Inferior parietal cortex (tissue), 1 donor: ENCODE data around the gene STAT4.
A peak's percentile ranks its signal among the peaks of the same experiment; 100 is the strongest.

Source experiments
- DNase-seq: peaks from one replicate; pipeline ENCODE4 v3.0.0-alpha.2; 2016; ENCODE audit errors: extremely low spot score

The STAT4 gene

GRCh38 chr2:191086706-191087105, 64.1 kb downstream of the STAT4 start:
- DNase-seq, result no peak

GRCh38 chr2:191083540-191083939, 67.3 kb downstream of the STAT4 start:
- DNase-seq, result no peak

GRCh38 chr2:191082321-191082720, 68.5 kb downstream of the STAT4 start:
- DNase-seq, result no peak

GRCh38 chr2:191081411-191082155, 69.2 kb downstream of the STAT4 start:
- no peak for DNase-seq

- no peak for DNase-seq
Observed at GRCh38 chr2:191078165-191078867, 72.5 kb downstream of the STAT4 start.

- DNase-seq, result no peak
Observed at GRCh38 chr2:191070276-191070675, 80.5 kb downstream of the STAT4 start.

- DNase-seq, result no peak
Observed at GRCh38 chr2:191069606-191070005, 81.2 kb downstream of the STAT4 start.

- DNase-seq, result no peak
Observed at GRCh38 chr2:191066919-191067233, 83.9 kb downstream of the STAT4 start.

GRCh38 chr2:191066197-191066918, 84.4 kb downstream of the STAT4 start:
- no peak for DNase-seq

- no peak for DNase-seq
Observed at GRCh38 chr2:191065785-191066184, 85.0 kb downstream of the STAT4 start.

GRCh38 chr2:191064590-191064989, 86.2 kb downstream of the STAT4 start:
- DNase-seq, result no peak

- DNase-seq, result no peak
Observed at GRCh38 chr2:191063584-191063983, 87.2 kb downstream of the STAT4 start.

- DNase-seq, result no peak
Observed at GRCh38 chr2:191061381-191061980, 89.3 kb downstream of the STAT4 start.

GRCh38 chr2:191059308-191059707, 91.5 kb downstream of the STAT4 start:
- no peak for DNase-seq

GRCh38 chr2:191056228-191056627, 94.6 kb downstream of the STAT4 start:
- no peak for DNase-seq

- DNase-seq, result no peak
Observed at GRCh38 chr2:191053256-191053655, 97.5 kb downstream of the STAT4 start.

- peak; percentile 71 for DNase-seq
Observed at GRCh38 chr2:191051825-191052778, 98.7 kb downstream of the STAT4 start.

GRCh38 chr2:191051177-191051576, 99.6 kb downstream of the STAT4 start:
- DNase-seq, result no peak

- no peak for DNase-seq
Observed at GRCh38 chr2:191050640-191050987, 100.2 kb downstream of the STAT4 start.

- DNase-seq, result no peak
Observed at GRCh38 chr2:191049728-191050639, 100.8 kb downstream of the STAT4 start.
